Kidney (tissue), 14 donors: ENCODE data around the gene MYL7. TPM values are rescaled to one million over a fixed set of nuclear protein-coding genes. Genes with fewer than 3 reads are reported as not detected.
A peak's percentile ranks its signal among the peaks of the same experiment; 100 is the strongest.

Experiments
- DNase-seq, 5 donors: peaks; one replicate each; pipeline ENCODE4 v3.0.0-alpha.2; 2013 to 2020
- FAIRE-seq: peaks from 2 replicates; lab custom pipeline; 2012; peaks lifted over from hg19 to GRCh38; lab: Jason Lieb, UNC
- H3K27ac ChIP-seq, 2 donors: one replicate each; pipeline ENCODE4 v1.7.0; 2013; ENCODE audit warnings: low read depth in 2 of 2, low read length in 2 of 2, inconsistent platforms in 1 of 2
- H3K27me3 ChIP-seq: one replicate; pipeline ENCODE4 v1.7.1; 2013; ENCODE audit warnings: low read length, inconsistent platforms; ENCODE audit not compliant: control insufficient read depth, insufficient read depth
- H3K36me3 ChIP-seq, 3 donors: one replicate each; pipeline versions ENCODE4 v1.7.0 to v1.7.1; 2013; ENCODE audit warnings: low read length in 3 of 3, control low read depth in 1 of 3, inconsistent platforms in 1 of 3; ENCODE audit not compliant: insufficient read depth in 3 of 3, control insufficient read depth in 2 of 3
- H3K4me1 ChIP-seq, 3 donors: one replicate each; pipeline versions ENCODE4 v1.7.0 to v1.7.1; 2013; ENCODE audit warnings: low read length in 3 of 3, inconsistent platforms in 1 of 3, low read depth in 1 of 3; ENCODE audit not compliant: control insufficient read depth in 2 of 3, insufficient read depth in 2 of 3
- H3K4me3 ChIP-seq, 3 donors: one replicate each; pipeline versions ENCODE4 v1.7.0 to v1.8.1; 2013; ENCODE audit warnings: low read length in 3 of 3, control low read depth in 1 of 3, inconsistent platforms in 1 of 3
- H3K9ac ChIP-seq, 3 donors: one replicate each; pipeline versions ENCODE4 v1.7.0 to v1.7.1; 2013; ENCODE audit warnings: low read length in 3 of 3, control low read depth in 1 of 3, inconsistent platforms in 1 of 3
- H3K9me3 ChIP-seq, 3 donors: one replicate each; pipeline versions ENCODE4 v1.7.0 to v1.7.1; 2013; ENCODE audit warnings: low read length in 3 of 3, control low read depth in 1 of 3, inconsistent platforms in 1 of 3; ENCODE audit not compliant: control insufficient read depth in 2 of 3, insufficient read depth in 1 of 3
- CTCF ChIP-seq: IDR thresholded peaks from 3 replicates; pipeline ENCODE4 v1.5.1; 2012; ENCODE audit warnings: mild to moderate bottlenecking, moderate library complexity, borderline replicate concordance; ENCODE audit not compliant: insufficient read depth; ENCODE audit errors: extremely low read depth
- intact Hi-C: fragments of 100-400 bp; cut with DNase I; formaldehyde crosslinking; loops from one replicate; pipeline ENCODE4 v1.11.1; 2022
- polyA plus RNA-seq: library from polyadenylated mRNA; stranded (reverse); fragments of 350-450 nt; fragmentation: Illumina TruSeq; extraction: RNeasy Lipid Tissue Mini Kit (QIAGEN cat#74804); gene quantifications from one replicate; pipeline ENCODE4 v1.2.3, GENCODE V29; 2014; ENCODE audit warnings: low read depth, low replicate concordance; ENCODE audit not compliant: insufficient read depth
- total RNA-seq: library from RNA; stranded (reverse); fragmentation: NEBNext Ultra II Directional; extraction: Animal tissue kit (Norgen Biotek cat#: 25700); gene quantifications from one replicate; pipeline ENCODE4 v1.2.1, GENCODE V29; 2021
- donor health status: control.
- donor health status: control.
- donor health status: control.
- donor health status: control.
- donor health status: control.
- donor health status: DM: yes; HTN: yes; CAD: no.
- donor health status: Normal renal cell carcinoma (clear cell type).

MYL7 gene
- total and polyA plus RNA-seq, 2 donors from 2014 or later: not detected

- Histone ChIP-seq H3K9me3 (no peaks in the 10 kb centered on the region), H3K27ac (no peak overlapping the region), H3K4me3 (no peak overlapping the region), H3K4me1 (no peaks in the 10 kb centered on the region), H3K36me3 (peaks cover 0 to 6% (median 4%) of the 10 kb centered on the region in 3 donors), H3K27me3 (no peaks in the 10 kb centered on the region), H3K9ac (no peak overlapping the region)
- no peak for TF ChIP-seq CTCF
- FAIRE-seq (no peak), DNase-seq (peak in 1 of 5 donors; percentile 60)
- intact Hi-C loops: no loop called here
Observed at GRCh38 chr7:44116087-44116788, 24.9 kb downstream of the MYL7 start.

GRCh38 chr7:44114586-44115310 is 26.4 kb downstream of the MYL7 start:
- Histone ChIP-seq H3K27me3 (no peaks in the 10 kb centered on the region), H3K4me3 (no peak overlapping the region), H3K9me3 (no peaks in the 10 kb centered on the region), H3K27ac (no peak overlapping the region), H3K4me1 (no peaks in the 10 kb centered on the region), H3K36me3 (peaks cover 0 to 5% (median 0%) of the 10 kb centered on the region in 3 donors), H3K9ac (no peak overlapping the region)
- intact Hi-C loops: no loop called here
- TF ChIP-seq CTCF: no peak
- FAIRE-seq: no peak
- peak in 1 of 5 donors; percentile 65 for DNase-seq

GRCh38 chr7:44113764-44114354 is 27.3 kb downstream of the MYL7 start:
- H3K4me1 ChIP-seq: no peaks in the 10 kb centered on the region
- FAIRE-seq: no peak
- intact Hi-C loops: no loop called here
- no peak overlapping the region for H3K27ac ChIP-seq
- no peak overlapping the region for H3K4me3 ChIP-seq
- no peak for TF ChIP-seq CTCF
- no peak for DNase-seq
- no peak overlapping the region for H3K9ac ChIP-seq
- H3K36me3 ChIP-seq: peaks cover 0 to 3% (median 0%) of the 10 kb centered on the region in 3 donors
- H3K27me3 ChIP-seq: no peaks in the 10 kb centered on the region
- H3K9me3 ChIP-seq: no peaks in the 10 kb centered on the region
